ENCODE measurements around the gene NBEA.
A peak's percentile ranks its signal among the peaks of the same experiment; 100 is the strongest.

NBEA gene

DNA sequence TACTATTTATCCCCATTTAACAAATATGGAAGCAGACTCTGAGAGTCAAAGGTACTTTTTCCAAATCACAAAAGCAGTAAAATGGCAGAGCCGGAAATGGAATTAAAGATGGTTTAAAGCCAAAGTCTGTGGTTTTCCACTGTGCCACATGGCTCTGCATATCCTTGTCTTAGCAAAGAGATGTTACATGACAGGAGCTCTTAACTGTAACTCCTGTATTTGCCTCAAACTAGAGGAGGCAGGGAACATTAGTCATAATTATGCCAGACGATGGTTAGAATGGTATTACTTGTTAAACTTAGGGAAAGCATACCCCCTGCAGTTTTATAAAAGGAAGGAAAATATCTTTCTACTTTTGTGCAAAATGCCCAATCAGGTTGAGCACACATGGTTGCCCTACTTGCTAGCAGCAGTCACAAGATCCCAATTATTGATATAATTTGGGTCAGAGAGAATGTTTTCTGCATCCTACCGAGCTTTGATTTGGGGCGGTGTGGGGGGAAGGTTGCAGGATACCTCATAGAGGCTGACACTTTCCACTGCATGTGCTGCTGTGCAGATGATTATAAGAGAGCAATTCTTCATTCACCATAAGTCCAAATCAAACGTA is 576.4 kb downstream of the NBEA start:
- no peak for DNase-seq

DNA sequence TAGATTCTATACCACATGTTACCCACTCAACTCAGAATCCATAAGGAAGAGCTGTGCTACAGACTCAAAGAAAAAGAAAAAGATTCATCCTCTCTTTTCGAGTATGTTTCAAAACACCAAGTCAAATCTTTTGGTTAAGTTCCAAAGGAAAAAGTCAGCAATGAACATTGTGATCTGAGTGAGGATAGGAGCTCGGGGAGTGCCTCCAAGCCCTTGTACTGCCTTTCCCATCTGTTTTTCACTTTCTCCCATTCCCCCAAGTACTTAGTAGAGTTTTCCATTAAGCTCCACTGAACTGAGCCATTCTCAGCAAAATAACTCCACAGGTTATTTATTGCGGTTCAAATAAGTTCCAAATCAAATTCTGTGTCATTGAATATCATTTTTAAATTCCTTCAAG is 582.1 kb downstream of the NBEA start:
- peak in 1 of 2 experiments; percentile 22 for DNase-seq

DNA sequence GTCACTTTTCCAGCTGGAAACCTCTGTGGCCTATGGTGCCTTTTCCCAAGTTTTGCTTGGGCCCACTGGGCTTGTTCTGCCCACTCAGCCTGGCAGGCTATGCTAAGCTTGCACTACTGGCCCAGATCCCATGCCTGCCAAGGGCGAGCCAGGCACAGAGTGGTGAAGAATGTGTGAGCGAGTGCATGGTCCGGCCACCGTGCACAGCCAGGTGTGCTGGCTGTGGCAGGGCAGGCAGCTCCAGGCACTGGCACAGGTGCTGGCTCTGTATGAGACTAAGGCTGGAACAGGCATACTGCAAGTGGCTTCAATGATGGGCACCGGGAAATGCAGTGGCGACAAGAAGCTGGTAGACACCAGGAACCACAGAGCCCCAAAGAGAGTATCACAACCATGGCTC is 584.5 kb downstream of the NBEA start:
- no peak for DNase-seq

DNA sequence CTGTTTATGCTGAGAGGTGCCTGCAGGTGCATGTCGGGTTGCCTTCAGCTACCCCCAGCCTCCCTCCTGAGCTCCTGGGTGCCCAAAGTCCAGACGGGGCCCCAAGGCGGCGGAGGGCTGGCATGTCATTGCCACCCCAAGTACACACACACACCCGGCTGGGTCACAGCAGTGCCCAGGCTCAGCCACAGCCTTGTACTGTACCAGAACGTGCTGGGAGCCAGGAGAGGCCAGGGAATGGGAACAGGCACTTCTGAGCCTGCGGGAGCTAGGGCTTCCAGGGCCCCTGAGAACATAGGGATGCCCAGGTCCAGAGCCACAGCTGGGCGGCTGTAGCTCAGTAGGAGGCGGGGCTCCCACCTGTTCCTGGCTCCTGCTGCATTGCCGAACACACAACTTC is 585.4 kb downstream of the NBEA start:
- DNase-seq: no peak

DNA sequence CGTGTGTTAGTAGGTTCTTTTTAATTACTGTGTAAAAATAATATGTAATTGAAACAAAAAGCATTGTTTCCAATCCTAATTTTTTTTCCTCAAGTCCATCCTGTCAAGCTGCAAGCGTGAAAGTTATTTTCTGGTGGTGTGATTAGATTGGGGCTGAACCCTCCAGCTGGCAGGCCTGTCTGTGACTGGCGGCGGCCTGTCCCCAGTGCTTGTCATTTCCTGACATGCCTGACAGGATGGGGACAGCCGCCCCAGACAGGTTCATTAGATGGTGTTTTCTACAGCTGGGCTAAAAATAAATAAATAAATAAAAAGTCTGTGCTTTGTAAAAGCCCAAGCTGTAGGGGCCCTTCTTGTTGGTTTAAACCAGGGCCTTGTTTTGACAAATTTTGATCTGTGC is 588.1 kb downstream of the NBEA start:
- no peak for DNase-seq

DNA sequence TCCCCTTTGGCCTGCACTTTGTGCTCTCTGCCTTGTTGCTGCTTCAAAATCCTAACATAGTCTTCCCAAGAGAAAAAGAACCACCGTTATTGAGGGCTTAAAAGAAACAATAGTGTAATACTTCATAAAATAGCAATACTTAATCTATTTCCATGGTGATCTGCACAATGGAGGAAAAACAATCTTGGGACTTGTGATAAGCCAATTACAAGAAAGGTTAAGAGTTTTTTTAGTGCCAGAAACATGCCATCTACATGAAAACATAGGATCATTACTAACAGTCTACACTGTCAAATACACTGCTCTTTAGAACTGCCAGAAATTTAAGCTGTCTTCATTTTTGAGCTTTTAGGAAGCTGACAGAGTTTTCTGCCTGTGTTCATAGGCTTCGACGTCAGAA is 588.5 kb downstream of the NBEA start:
- no peak for DNase-seq

DNA sequence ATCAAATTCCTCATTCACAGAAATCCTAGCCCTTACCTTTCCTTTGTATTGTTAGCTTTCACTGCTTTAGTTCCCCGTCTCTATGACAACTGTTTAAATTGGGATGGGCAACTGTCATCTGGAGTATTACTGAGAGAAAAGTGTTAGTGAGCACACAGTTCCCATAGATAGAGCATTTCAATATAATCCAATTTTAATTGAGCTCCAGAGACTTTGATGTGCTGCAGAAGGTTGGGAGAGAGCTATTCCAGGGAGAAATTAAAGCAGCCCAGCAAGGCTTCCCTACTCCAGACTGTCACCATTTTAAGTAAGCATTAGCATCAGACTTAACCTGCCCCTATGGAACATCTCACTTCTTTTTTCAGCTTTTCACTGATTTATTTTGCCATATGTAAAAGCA is 589.5 kb downstream of the NBEA start:
- peak; percentile 25 to 77 for DNase-seq

DNA sequence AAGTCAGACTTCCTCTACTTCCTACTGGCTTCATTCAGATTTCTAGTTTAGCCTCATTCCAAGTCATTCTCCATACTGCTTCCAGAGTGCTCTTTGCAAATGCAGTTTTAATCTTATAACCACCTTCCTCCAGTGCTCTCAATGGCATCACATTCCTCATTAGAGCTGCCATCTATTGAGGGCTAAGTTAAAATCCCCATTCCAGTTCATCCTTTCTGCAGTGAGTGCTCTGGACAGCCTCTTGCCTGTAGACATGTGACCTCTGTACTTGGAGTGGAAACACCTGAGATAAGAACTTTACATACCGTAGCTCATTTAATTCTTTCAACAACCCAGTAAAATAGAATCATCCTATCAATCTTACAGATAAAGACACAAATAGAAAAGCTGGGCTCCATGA is 592.3 kb downstream of the NBEA start:
- no peak for DNase-seq

DNA sequence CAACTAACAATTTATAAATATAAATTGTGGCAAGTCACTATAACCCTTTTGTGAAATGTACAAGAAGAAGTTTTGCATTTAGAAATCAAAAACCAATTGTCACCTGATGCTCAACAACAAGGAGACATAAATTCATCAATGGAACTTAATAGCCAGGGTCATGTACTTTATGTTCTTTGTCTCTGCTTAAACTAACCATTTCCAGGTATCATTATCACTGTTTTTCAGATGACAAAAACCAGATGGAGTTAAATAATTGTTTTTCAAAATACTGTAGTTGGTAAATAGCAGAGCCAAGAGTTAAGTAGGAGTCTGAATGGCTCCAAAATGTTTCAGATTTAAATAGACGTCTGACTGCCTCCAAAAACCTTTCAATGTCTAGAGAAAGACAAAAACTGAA is 606.7 kb downstream of the NBEA start:
- no peak for DNase-seq

DNA sequence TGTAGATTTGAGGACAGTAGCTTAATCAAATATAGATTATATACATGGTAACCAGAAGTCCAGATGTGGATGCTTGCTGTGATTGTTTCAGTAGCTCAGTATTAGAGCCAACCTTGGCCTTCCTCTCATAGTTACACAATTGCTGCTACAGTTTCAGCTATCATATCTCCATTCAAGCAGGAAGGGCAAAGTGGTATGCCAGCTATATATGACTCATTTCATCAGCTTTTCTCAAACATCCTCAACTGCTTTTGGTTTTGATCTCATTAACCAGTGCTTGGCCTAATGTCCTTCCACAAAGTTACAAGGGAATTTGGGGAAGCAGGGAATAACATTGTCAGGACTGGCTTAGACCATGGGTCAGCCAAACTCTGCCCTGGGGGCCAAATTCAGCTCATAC is 607.4 kb downstream of the NBEA start:
- DNase-seq: no peak

DNA sequence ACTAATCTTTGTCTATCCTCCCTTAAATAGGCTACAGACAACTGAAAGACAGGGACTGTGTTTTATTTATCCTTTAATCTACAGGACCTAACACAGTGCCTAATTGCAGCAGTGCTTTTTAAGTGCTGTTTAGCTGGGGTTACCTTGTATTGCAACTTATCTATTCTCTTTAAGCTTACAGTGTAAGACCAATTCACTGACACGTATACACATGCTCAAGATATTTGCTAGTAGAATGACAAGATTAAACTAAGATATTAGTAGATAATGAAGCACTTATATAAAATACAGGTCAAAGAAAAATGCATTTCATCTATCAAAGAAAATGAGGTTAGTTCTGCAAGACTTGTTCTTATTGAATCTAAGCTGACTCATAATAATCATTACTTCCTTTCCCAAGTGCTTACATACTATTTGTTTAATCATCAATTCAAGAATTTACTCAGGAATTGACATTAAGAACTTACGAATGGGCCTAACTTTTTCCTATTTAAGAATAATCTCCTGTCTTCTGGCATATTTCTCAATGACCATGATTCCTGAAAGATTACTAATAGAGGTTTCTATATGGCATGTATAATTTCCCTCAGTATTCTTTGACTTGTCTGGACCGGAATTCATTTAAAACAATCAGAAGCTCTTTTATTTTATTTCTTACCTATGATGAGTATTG is 610.2 kb downstream of the NBEA start:
- no peak for DNase-seq

DNA sequence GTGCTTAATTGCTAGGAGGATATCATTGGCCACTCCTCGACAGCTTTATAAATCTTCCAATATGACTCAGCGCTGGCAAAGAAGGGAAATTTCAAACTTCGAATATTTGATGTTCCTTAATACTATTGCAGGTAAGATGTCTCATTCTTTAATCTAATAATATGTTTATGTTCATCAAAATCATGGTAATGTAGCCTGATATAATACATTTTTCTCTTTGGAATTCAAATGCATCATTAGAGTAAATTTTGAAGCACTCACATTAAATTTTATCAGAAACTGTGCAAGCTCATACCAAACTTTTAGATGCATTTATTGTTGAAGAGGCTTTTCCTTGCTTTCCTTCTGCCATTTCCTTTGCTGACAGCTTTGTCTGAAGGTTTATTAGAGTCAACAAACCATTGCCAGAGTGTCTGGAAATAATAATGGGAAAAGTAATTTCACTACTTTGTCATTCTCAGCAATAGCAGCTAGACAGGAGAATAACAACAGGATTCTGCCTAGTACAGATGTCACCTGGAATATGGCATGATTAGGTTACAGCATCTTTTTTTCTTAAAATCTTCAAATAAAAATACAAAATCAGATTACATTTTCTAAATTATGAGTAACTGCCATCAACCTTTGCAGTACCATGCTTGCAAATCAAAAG is 613.0 kb downstream of the NBEA start:
- DNase-seq: no peak

DNA sequence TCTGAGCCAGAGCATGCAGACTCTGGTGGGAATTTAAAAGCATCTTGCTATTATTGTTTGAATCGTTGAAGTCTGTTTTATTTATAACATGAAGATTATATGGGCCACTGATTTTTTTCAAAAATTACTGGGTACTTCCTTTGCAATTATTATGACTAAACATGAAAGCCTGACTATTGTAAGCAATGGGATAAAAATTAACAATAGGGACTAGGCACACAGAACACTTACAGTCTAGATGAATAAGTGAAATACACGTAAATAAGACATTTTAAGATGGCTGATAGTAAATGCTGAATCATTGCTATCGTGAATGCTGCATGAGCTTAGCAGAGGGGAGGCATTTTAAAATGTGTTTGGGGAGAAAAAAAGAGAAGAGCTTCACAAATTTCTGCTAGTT is 615.4 kb downstream of the NBEA start:
- no peak for DNase-seq

DNA sequence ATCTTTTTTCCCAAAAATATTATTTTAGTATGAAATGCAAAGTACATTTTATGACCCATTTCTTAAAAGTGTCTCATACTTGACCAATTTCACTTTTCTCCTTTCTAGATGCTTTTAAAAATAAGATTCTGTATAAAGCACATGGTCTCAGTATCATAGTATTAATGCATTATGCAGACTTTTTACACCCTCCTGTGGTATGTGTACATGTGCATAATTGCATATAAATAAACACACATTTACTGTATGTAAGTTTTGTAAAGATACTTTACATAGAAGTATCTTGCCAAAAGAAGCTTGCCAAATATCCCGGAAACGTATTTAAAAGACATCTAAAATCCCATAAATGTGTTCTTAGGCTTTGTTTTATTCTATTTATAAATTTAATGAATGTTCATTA is 619.5 kb downstream of the NBEA start:
- no peak for DNase-seq

DNA sequence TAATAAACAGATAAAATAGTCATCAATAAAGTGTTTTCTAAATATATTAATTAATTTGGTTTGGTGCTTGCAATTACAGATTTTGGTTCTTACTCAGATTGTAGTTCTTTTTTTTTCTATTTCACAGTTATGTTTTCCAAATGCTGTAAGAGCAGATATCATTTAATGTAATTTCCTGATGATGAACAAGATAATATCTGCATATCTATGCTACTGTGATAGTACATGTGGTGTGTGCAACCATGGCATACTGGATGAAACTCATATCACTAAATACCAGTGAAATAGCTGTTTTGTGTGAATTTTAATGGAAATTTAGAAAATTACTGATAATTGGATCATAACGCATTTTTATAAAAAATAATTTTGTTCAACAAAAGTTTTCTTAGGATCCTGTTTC is 623.2 kb downstream of the NBEA start:
- no peak for DNase-seq

DNA sequence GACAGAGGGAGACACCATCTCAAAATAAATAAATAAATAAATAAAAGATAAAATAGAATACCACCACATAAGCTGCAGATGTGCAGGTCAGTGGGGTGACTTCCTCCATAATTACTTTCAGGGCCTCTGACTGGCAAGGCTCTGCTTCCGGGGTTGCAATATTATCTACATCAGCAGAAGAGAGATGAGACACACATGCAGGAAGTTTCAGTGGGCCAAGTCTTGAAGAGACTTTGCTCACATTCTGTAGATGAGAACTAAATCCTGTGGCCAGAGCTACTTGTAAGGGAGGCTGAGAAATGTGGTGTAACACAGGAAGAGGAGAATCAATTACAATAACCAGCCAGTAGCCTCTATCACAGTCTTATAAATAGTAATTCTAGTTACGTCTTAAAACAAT is 624.3 kb downstream of the NBEA start:
- DNase-seq: no peak

DNA sequence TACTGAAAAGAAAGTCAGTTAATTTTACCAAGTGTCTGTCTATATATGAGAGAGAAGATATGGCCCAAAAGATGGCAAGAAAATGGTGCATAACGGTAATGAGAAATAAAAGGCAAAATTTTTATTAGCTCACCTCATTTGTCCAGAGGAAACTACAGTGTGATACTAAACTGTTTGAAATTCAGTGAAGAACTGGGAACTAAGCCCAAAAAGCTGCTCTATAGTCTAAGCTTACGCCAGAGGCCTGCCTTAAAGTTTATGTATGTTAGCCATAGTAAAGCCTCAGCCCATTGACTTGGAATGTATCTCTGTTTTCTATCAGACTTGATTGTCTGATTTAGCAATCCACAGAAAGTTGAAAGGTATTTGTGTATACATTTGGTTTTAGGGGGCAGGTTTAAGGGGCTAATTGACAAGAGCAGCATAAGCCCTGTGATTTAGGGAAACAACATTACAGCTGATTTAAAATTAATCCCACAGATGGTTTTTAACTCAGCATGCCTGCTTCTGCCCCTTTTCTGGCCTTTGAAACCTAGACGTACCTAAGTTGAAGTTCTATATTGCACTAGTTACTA is 625.4 kb downstream of the NBEA start:
- DNase-seq: peak in 1 of 2 experiments; percentile 45

DNA sequence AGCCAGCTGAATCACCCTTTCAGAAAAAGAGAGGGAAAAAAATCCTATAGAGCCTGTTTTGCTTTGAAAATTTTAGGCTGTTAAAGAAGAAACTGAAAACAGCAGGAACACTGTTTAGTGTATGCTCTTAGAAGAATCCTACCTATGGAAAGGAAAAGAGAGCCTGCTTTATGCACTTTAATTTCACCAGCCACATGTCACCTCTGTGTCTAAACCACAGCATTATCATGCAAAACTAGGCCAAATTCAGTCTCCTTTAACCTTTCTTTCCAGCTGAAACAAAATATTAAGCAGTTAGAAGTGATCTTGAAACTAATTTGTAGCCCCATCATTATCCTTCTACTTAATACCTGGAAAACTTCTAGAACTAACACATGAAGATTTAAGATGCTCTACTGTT is 631.6 kb downstream of the NBEA start:
- DNase-seq: no peak

DNA sequence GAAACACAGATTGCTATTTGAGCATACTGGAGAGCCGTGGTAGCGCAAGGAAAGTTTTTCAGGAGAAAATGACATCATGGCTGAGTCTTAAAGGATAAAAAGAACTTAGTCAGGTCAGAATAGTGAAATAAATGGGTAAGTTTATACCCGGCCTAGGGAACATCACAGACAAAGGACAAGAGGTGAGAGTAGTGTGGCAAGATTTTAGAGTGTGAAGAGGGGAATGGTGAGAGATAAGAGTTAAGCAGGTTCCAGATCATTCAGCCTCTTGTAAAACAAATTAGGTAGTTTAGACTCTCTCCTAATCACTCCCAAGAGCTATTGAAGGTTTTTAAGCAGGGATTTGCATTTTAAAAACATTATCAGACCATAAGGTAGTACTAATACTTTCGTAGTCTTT is 650.4 kb downstream of the NBEA start:
- DNase-seq: peak; percentile 13 to 79

DNA sequence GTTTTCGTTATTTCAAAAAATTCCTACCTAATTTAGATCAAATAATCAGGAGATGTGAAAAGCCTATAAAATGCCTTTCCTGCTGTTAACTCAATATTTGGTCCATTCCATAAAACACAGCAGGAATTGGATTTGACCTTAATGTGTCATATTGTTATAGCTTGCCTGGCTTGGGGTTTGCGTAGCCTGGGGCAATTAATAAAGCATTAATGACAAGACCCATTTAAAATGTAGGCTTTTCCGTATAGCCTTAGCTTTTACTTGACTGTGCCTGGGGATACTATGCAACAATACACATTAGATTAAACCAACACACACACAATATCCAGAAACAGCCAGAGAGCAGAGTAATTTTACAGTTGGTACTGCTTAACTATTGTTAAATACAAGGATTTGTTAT is 651.6 kb downstream of the NBEA start:
- DNase-seq: no peak

DNA sequence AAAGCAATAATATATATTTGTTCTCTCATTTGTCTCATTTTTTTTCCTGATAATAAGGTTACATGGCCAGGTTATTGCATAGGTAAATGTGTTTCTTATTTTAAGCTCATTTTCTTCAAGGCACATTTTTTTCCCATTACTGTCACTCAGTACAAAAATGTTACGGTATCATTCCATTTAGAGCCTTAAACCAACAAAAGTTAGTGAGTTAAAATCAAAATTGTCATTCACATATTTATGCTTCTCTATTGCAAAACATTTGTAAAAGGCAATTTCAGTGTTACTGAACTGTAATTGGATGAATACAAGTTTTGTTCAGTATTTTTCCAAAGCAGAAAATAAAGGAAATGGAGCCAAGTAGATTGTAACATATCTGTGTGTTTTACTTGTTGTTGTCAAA is 652.0 kb downstream of the NBEA start:
- no peak for DNase-seq

DNA sequence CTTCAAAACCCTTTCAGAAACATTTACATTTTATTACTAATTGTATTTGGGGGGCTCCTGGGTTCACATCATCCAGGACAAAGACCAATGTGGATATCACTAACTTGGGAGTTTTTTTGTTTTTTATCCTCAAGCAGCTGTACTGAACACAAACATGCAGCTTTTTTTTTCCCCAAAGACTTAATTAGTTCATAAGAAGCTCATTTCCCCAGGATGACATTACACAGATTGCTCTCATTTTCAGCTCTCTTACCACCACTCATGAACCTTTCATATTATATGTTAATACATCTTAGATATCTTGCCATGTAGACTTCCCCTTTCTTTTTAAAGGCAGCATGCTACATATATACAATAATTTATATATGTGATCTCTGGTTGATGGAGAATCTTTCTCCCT is 653.1 kb downstream of the NBEA start:
- no peak for DNase-seq

DNA sequence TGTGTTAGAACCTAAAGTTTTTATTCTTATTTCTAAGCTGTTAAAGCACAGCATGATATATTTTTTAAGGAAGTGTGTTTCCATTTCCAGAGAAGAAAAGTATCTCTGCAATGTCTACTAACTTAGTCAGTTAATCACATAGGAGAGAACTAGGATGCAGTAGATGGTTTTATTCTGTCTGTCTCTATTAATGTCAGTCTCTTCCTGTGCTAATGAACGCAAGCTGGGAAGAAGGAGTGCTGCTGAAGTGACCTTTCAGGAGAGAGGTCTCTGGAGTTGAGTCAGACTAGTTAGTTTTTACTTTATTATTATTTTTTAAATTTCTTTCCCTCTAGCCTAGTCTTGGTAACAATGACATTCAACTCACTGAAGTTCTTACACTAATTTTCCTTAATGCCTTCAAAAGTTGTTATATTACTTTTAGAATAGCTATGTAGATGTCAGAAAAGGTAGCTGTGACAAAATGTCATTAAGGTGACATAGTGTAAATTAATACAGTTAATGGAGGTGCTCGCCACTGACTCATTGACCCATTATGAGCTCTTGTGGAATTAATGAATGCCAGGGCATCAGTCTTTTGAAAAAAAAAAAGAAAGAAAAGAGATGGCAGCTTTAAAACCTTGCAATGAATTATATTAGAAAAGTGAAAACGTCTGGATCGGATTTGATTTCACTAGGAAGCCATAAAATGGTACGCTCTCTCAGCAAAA is 654.4 kb downstream of the NBEA start:
- no peak for DNase-seq

DNA sequence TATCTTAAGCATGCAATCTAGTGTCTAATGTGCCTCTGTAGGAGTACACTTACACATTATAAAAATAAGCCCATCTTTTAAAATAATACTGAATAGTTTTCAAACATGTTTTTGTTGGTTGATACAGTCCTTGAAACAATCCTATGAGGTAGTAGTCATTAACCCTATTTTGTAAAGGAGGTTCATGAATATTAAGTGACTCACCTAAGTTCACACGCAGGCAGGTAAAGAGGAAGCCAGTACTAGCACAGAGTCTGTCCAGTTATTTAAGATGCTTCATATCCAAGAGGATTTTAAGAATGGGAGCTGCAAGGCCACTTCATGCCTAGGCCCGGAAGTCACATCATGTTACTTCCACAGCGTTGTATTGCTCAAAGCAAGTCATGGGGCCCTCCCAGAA is 655.4 kb downstream of the NBEA start:
- DNase-seq: no peak
